ENCODE data around the gene ELK4. TPM values are rescaled to one million over a fixed set of nuclear protein-coding genes. Genes with fewer than 3 reads are reported as not detected.

The ELK4 gene
- total and polyA plus RNA-seq, 2 of the 4 experiments (the other 2 are of a cell fraction): 4.6 to 11.3 TPM

- dilution Hi-C loops (cut with HindIII; ENCODE audit: low sequenced_read_pairs, unreplicated experiment): no loop called here
- no peak for ATAC-seq (ENCODE audit: low read depth)
- Histone ChIP-seq H2AK9ac (replicated peaks; ENCODE audit: low read depth, low read length, poor library complexity) (peak overlapping the region; percentile 30), H3K27me3 (ENCODE audit: control insufficient read depth, insufficient read depth, low read length) (no peaks in the 10 kb centered on the region), H3K4me2 (ENCODE audit: low read depth, low read length) (no peak overlapping the region), H2BK120ac (ENCODE audit: low read depth, low read length) (no peak overlapping the region), H3K56ac (ENCODE audit: extremely low read depth, insufficient read depth, low read length) (no peak overlapping the region), H3K79me1 (ENCODE audit: low read depth in 1 of 2, low read length in 2 of 2) (peaks cover 0 to 8% of the 10 kb centered on the region in 2 experiments; a peak in 2 of 4 replicates), H2AK5ac (ENCODE audit: low read depth, low read length) (peak overlapping the region; percentile 12; the same call in 1 of the 2 replicates), H4K91ac (ENCODE audit: insufficient read depth, low read depth, low read length) (no peak overlapping the region), H3K4me3 (ENCODE audit: insufficient read depth, low read depth, low read length) (no peak overlapping the region), H4K8ac (ENCODE audit: low read depth in 2 of 2, low read length in 2 of 2) (peak overlapping the region in 1 of 2 experiments; percentile 6; a peak in 1 of 4 replicates), H3K9me1 (ENCODE audit: insufficient read depth, low read length) (peaks cover 8% of the 10 kb centered on the region), H4K20me1 (ENCODE audit: insufficient read depth, low read length) (no peaks in the 10 kb centered on the region), H3K36me3 (ENCODE audit: control insufficient read depth, insufficient read depth, low read length) (no peaks in the 10 kb centered on the region), H3K9me3 (ENCODE audit: control insufficient read depth, insufficient read depth, low read length) (no peaks in the 10 kb centered on the region), H3K14ac (replicated peaks; ENCODE audit: low read depth, low read length) (no peak overlapping the region), H3K18ac (ENCODE audit: low read depth, low read length) (no peak overlapping the region), H2BK15ac (ENCODE audit: low read depth, low read length) (no peak overlapping the region), H2BK20ac (ENCODE audit: low read depth, low read length) (no peak overlapping the region), H4K5ac (ENCODE audit: low read depth, low read length) (no peak overlapping the region), H2AFZ (replicated peaks; ENCODE audit: low read length, poor library complexity) (peak overlapping the region; percentile 38), H2BK5ac (ENCODE audit: low read depth, low read length, poor library complexity, severe bottlenecking) (no peak overlapping the region), H3K4me1 (ENCODE audit: control insufficient read depth, insufficient read depth, low read length) (peaks cover 4% of the 10 kb centered on the region), H3K4ac (ENCODE audit: low read depth, low read length) (0 out of 2 replicates have a peak overlapping the region, but pooled peaks have one; percentile 21), H3K9ac (ENCODE audit: low read depth, low read length) (no peak overlapping the region), H3K27ac (ENCODE audit: insufficient read depth, low read length) (no peak overlapping the region), H3K23ac (ENCODE audit: low read depth, low read length) (no peak overlapping the region)
- in situ Hi-C loops (cut with MboI; ENCODE audit: low sequenced_read_pairs): loop anchor here (5.0 kb wide), 3 partner anchors 40 to 120 kb away; partner anchors contain the start of gene ELK4
- intact Hi-C loops (cut with micrococcal nuclease): loop anchor here (1.0 to 10.0 kb wide), 5 partner anchors 40 to 382 kb away; partner anchors contain the start of gene ELK4
- TF ChIP-seq FOS (IDR thresholded peaks at IDR 0.05; ENCODE audit: low read depth, low read length) (no peak), CTCF (conservative IDR thresholded peaks at IDR 0.05; ENCODE audit: low read depth, low read length) (no peak), SMC3 (IDR thresholded peaks at IDR 0.05; ENCODE audit: low read depth, low read length) (no peak), NFE2L2 (IDR thresholded peaks at IDR 0.05; ENCODE audit: low read depth, low read length) (no peak), CEBPB (IDR thresholded peaks at IDR 0.05; ENCODE audit: low read depth, low read length) (no peak), MAFK (IDR thresholded peaks at IDR 0.05; ENCODE audit: low read depth, low read length) (no peak), RCOR1 (IDR thresholded peaks at IDR 0.05; ENCODE audit: insufficient replicate concordance, low read length) (no peak), USF2 (IDR thresholded peaks at IDR 0.05; ENCODE audit: low read depth, low read length) (no peak), RAD21 (IDR thresholded peaks at IDR 0.05; ENCODE audit: low read length) (no peak), ELK1 (IDR thresholded peaks at IDR 0.05; ENCODE audit: borderline replicate concordance, low read depth, low read length) (no peak), POLR2A (IDR thresholded peaks at IDR 0.05; ENCODE audit: low read depth, low read length) (no peak), BHLHE40 (IDR thresholded peaks at IDR 0.05; ENCODE audit: low read depth, low read length) (no peak), MXI1 (IDR thresholded peaks at IDR 0.05; ENCODE audit: borderline replicate concordance, low read depth, low read length) (no peak), CHD1 (IDR thresholded peaks at IDR 0.05; ENCODE audit: low read depth, low read length) (no peak), MAZ (IDR thresholded peaks at IDR 0.05; ENCODE audit: borderline replicate concordance, low read depth, low read length) (no peak)
- DNase-seq: no peak
- 87% methylated on average over 10 of the region's 14 CpGs; no CpG with 5 or more reads in 1 of the 2 experiments for WGBS, 2 experiments (ENCODE audit: extremely low coverage in 2 of 2, insufficient read length in 1 of 2)
- no TSS peak for BruUV-seq (replicated peaks)
- POLR2A ChIA-PET (ENCODE audit: unreplicated experiment): no interaction called here
- CTCF ChIA-PET: interaction anchor here (0.6 to 7.6 kb wide), 16 partner anchors 8 to 154 kb away, joined by 3 to 156 read pairs (median 6); partner anchors contain the start of gene ELK4
Observed at GRCh38 chr1:205592443-205593003, 39.3 kb downstream of the ELK4 start.
